ENCODE measurements around the gene LRRN2. TPM values are rescaled to one million over a fixed set of nuclear protein-coding genes. Genes with fewer than 3 reads are reported as not detected.
A peak's percentile ranks its signal among the peaks of the same experiment; 100 is the strongest.

LRRN2 gene
- total and polyA plus RNA-seq, 7 donors, result 2.5 to 14.7 (median 4.9) TPM

GRCh38 chr1:204673909-204674649 lies 11.5 kb downstream of the LRRN2 start:
- Histone ChIP-seq H3K4me3 (no peak overlapping the region), H3K27me3 (no peaks in the 10 kb centered on the region), H3K36me3 (no peaks in the 10 kb centered on the region), H3K27ac (no peak overlapping the region), H3K4me1 (peaks cover 0 to 24% (median 15%) of the 10 kb centered on the region in 4 donors), H3K9me3 (no peaks in the 10 kb centered on the region)
- intact Hi-C loops (cut with DNase I), result no loop called here
- DNase-seq, result no peak
- 46 to 55% methylated on average over 8 of the region's 8 CpGs for WGBS, 2 donors
- TF ChIP-seq, protein P1, sequence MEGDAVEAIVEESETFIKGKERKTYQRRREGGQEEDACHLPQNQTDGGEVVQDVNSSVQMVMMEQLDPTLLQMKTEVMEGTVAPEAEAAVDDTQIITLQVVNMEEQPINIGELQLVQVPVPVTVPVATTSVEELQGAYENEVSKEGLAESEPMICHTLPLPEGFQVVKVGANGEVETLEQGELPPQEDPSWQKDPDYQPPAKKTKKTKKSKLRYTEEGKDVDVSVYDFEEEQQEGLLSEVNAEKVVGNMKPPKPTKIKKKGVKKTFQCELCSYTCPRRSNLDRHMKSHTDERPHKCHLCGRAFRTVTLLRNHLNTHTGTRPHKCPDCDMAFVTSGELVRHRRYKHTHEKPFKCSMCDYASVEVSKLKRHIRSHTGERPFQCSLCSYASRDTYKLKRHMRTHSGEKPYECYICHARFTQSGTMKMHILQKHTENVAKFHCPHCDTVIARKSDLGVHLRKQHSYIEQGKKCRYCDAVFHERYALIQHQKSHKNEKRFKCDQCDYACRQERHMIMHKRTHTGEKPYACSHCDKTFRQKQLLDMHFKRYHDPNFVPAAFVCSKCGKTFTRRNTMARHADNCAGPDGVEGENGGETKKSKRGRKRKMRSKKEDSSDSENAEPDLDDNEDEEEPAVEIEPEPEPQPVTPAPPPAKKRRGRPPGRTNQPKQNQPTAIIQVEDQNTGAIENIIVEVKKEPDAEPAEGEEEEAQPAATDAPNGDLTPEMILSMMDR (IDR thresholded peaks at IDR 0.05), result no peak
- TF ChIP-seq EP300 (IDR thresholded peaks at IDR 0.05) (no peak), POLR2AphosphoS5 (IDR thresholded peaks at IDR 0.05) (no peak), POLR2A (IDR thresholded peaks at IDR 0.05) (no peak)

DNA sequence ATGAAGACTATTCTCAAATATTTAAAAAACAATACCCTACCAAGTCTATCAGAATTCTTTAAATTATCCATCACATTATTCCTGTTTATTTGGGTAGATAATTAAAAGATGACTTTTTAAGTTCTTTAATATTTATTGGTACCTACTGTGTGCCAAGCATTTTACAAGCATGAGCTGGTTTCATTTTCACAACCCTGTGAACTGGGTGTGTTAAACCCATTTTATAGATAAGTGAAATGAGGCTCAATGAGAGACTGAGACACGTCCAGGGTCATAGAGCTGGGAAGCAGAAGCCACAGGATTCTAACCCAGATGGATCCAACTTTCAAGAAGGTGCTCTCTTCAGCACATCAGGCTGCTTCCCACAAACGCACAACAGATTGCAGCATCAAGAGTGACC lies 12.3 kb downstream of the LRRN2 start:
- intact Hi-C loops (cut with DNase I), result no loop called here
- H3K4me1 ChIP-seq, result peaks cover 0 to 24% (median 15%) of the 10 kb centered on the region in 4 donors
- H3K27me3 ChIP-seq, result no peaks in the 10 kb centered on the region
- no peak overlapping the region for H3K4me3 ChIP-seq
- WGBS, 2 donors, result 86 to 91% methylated on average over 2 of the region's 2 CpGs
- no peak for DNase-seq
- no peaks in the 10 kb centered on the region for H3K9me3 ChIP-seq
- TF ChIP-seq POLR2AphosphoS5 (IDR thresholded peaks at IDR 0.05), result no peak
- TF ChIP-seq, protein P1 (IDR thresholded peaks at IDR 0.05), result no peak
- no peak for TF ChIP-seq EP300 (IDR thresholded peaks at IDR 0.05)
- TF ChIP-seq POLR2A (IDR thresholded peaks at IDR 0.05), result no peak
- no peaks in the 10 kb centered on the region for H3K36me3 ChIP-seq
- no peak overlapping the region for H3K27ac ChIP-seq

DNA sequence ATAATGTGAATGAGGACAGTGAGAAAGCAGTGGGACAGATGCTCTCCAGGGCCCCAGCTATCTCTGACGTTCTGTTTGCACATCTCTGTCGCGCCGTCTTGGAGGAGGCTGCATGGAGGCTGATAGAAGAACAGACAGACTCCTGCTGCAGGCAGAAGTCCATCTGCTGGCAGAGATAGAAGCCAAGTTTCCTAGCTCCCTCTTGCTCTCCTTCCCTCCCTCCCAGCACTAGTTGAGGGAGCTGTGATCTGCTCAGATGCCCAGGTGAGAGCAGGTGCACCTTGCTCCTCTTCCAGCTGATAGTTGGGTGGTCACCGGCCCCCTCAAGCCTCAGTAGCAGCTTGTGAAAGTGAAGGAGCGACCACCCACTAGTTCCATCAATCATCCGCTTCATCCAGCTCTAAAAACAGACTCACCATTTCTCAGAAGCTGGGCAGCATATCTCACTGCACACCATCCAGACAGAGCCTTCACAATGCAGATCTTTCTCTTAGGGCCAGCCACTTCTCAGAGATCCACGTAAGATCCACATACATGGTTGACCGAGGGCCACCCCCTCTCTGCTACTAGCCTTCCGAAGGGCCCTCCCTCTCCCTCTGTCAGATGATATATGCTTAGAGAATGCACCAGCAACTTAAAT lies 12.9 kb downstream of the LRRN2 start:
- Histone ChIP-seq H3K36me3 (no peaks in the 10 kb centered on the region), H3K27ac (peak overlapping the region in 1 of 4 donors; percentile 10), H3K9me3 (no peaks in the 10 kb centered on the region), H3K4me1 (peaks cover 0 to 24% (median 15%) of the 10 kb centered on the region in 4 donors), H3K4me3 (no peak overlapping the region), H3K27me3 (no peaks in the 10 kb centered on the region)
- intact Hi-C loops (cut with DNase I), result no loop called here
- DNase-seq, result no peak
- 85 to 90% methylated on average over 10 of the region's 10 CpGs for WGBS, 2 donors
- TF ChIP-seq POLR2AphosphoS5 (IDR thresholded peaks at IDR 0.05) (no peak), POLR2A (IDR thresholded peaks at IDR 0.05) (no peak), EP300 (IDR thresholded peaks at IDR 0.05) (no peak)
- TF ChIP-seq, protein P1 (IDR thresholded peaks at IDR 0.05), result no peak

DNA sequence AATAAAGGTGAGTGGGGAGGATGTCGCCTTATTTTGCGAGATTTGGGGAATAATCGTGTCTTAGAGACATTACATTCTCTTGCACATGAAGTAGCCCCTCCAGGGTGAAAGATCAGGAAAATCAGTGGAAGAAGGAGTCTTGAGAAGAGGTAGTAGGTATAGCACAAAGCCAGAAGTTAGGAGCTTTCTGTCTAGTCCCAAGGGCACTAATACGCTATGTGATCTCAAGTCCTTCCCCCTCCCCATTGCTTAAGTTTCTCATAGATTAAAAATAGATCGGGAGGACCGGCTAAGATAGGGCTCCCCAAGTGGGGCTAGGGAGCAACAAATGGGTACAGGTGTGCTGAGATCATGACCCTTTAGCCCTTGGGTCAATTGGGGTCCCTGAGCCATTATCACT lies 13.5 kb downstream of the LRRN2 start:
- Histone ChIP-seq H3K27me3 (no peaks in the 10 kb centered on the region), H3K36me3 (no peaks in the 10 kb centered on the region)
- 93 to 96% methylated on average over 6 of the region's 6 CpGs for WGBS, 2 donors

More for the DNA sequence above, 13.5 kb downstream of the LRRN2 start:
- Histone ChIP-seq H3K4me1 (peaks cover 0 to 24% (median 15%) of the 10 kb centered on the region in 4 donors), H3K4me3 (no peak overlapping the region), H3K27ac (peak overlapping the region in 1 of 4 donors; percentile 10), H3K9me3 (no peaks in the 10 kb centered on the region)
- DNase-seq, result no peak
- TF ChIP-seq, protein P1 (IDR thresholded peaks at IDR 0.05), result no peak
- TF ChIP-seq POLR2AphosphoS5 (IDR thresholded peaks at IDR 0.05) (no peak), EP300 (IDR thresholded peaks at IDR 0.05) (no peak), POLR2A (IDR thresholded peaks at IDR 0.05) (no peak)
- intact Hi-C loops (cut with DNase I), result no loop called here

Data from sigmoid colon (tissue), 7 donors.